HG02884 (cell line): ENCODE data around the gene CSNK1G2.

Experiments used
- ATAC-seq: cut with Tn5 transposase; IDR thresholded peaks from one replicate; pipeline ENCODE4 v1.9.1; 2021; ENCODE audit warnings: mild to moderate bottlenecking, moderate library complexity; ENCODE audit not compliant: unreplicated experiment

CSNK1G2 gene

GRCh38 chr19:1962674-1963073 is 21.7 kb downstream of the CSNK1G2 start:
- no peak for ATAC-seq

- no peak for ATAC-seq
These were observed 26.2 kb downstream of the CSNK1G2 start for GRCh38 chr19:1967087-1967608.

- ATAC-seq: no peak
These were observed 27.6 kb downstream of the CSNK1G2 start for GRCh38 chr19:1968279-1969175.

- ATAC-seq: no peak
These were observed 28.4 kb downstream of the CSNK1G2 start for GRCh38 chr19:1969176-1970002.

GRCh38 chr19:1970003-1970805 is 29.2 kb downstream of the CSNK1G2 start:
- ATAC-seq: no peak

GRCh38 chr19:1970806-1971502 is 30.0 kb downstream of the CSNK1G2 start:
- no peak for ATAC-seq

- ATAC-seq: no peak
These were observed 33.6 kb downstream of the CSNK1G2 start for GRCh38 chr19:1974381-1975161.

- ATAC-seq: no peak
These were observed 34.1 kb downstream of the CSNK1G2 start for GRCh38 chr19:1975162-1975480.

- ATAC-seq: no peak
These were observed 36.1 kb downstream of the CSNK1G2 start for GRCh38 chr19:1977120-1977519.

- ATAC-seq: no peak
These were observed 37.4 kb downstream of the CSNK1G2 start for GRCh38 chr19:1978346-1978894.

GRCh38 chr19:1979017-1979416 is 38.0 kb downstream of the CSNK1G2 start:
- no peak for ATAC-seq

GRCh38 chr19:1979642-1980041 is 38.7 kb downstream of the CSNK1G2 start:
- no peak for ATAC-seq

- no peak for ATAC-seq
These were observed 39.3 kb downstream of the CSNK1G2 start for GRCh38 chr19:1980091-1980808.

- no peak for ATAC-seq
These were observed 39.8 kb downstream of the CSNK1G2 start for GRCh38 chr19:1980809-1981181.

GRCh38 chr19:1981253-1981652 is 40.3 kb downstream of the CSNK1G2 start:
- ATAC-seq: no peak

GRCh38 chr19:1984357-1984756 is 43.4 kb downstream of the CSNK1G2 start:
- no peak for ATAC-seq

GRCh38 chr19:1985588-1986356 is 44.8 kb downstream of the CSNK1G2 start:
- ATAC-seq: no peak
